Mucosa of stomach (tissue), 1 donor: Measurements from ENCODE around the gene CFAP61.
"Not testable (repeated sequence)": the region's sequence is repeated elsewhere in the genome, so short reads cannot be mapped to it uniquely, and the experiment has no call there.

Source experiments
- H3K27me3 ChIP-seq: one replicate; pipeline ENCODE4 v1.7.0; 2013; ENCODE audit warnings: mild to moderate bottlenecking, low read length; ENCODE audit not compliant: control insufficient read depth, insufficient read depth
- H3K36me3 ChIP-seq: one replicate; pipeline ENCODE4 v1.7.0; 2013; ENCODE audit warnings: low read length; ENCODE audit not compliant: control insufficient read depth, insufficient read depth
- H3K4me1 ChIP-seq: one replicate; pipeline ENCODE4 v1.7.0; 2013; ENCODE audit warnings: mild to moderate bottlenecking, low read length; ENCODE audit not compliant: control insufficient read depth, insufficient read depth
- H3K4me3 ChIP-seq: one replicate; pipeline ENCODE4 v1.7.0; 2013; ENCODE audit warnings: low read length
- H3K9ac ChIP-seq: one replicate; pipeline ENCODE4 v1.7.0; 2013; ENCODE audit warnings: mild to moderate bottlenecking, low read length, moderate library complexity
- H3K9me3 ChIP-seq: one replicate; pipeline ENCODE4 v1.7.0; 2013; ENCODE audit warnings: mild to moderate bottlenecking, low read length, moderate library complexity; ENCODE audit not compliant: control insufficient read depth
- donor health status: Pancreatic carcinoma.

The CFAP61 gene

GRCh38 chr20:20102163-20102562, 49.8 kb downstream of the CFAP61 start:
- H3K4me1 ChIP-seq: no peaks in the 10 kb centered on the region
- H3K9ac ChIP-seq: no peak overlapping the region
- no peaks in the 10 kb centered on the region for H3K9me3 ChIP-seq
- no peak overlapping the region for H3K4me3 ChIP-seq
- no peaks in the 10 kb centered on the region for H3K36me3 ChIP-seq
- no peaks in the 10 kb centered on the region for H3K27me3 ChIP-seq

GRCh38 chr20:20102716-20103258, 50.5 kb downstream of the CFAP61 start:
- H3K4me3 ChIP-seq: no peak overlapping the region
- no peak overlapping the region for H3K9ac ChIP-seq
- H3K9me3 ChIP-seq: no peaks in the 10 kb centered on the region
- no peaks in the 10 kb centered on the region for H3K36me3 ChIP-seq
- H3K27me3 ChIP-seq: no peaks in the 10 kb centered on the region
- H3K4me1 ChIP-seq: no peaks in the 10 kb centered on the region

- no peak overlapping the region for H3K9ac ChIP-seq
Measured at GRCh38 chr20:20103486-20103885, 51.2 kb downstream of the CFAP61 start.

GRCh38 chr20:20123187-20123586, 70.9 kb downstream of the CFAP61 start:
- not testable (repeated sequence) for H3K36me3 ChIP-seq, H3K4me1 ChIP-seq, H3K27me3 ChIP-seq, H3K9me3 ChIP-seq, H3K9ac ChIP-seq, H3K4me3 ChIP-seq

More at GRCh38 chr20:20103486-20103885, 51.2 kb downstream of the CFAP61 start:
- Histone ChIP-seq H3K27me3 (no peaks in the 10 kb centered on the region), H3K9me3 (no peaks in the 10 kb centered on the region), H3K36me3 (no peaks in the 10 kb centered on the region), H3K4me1 (no peaks in the 10 kb centered on the region), H3K4me3 (no peak overlapping the region)

- Histone ChIP-seq H3K36me3 (no peaks in the 10 kb centered on the region), H3K4me1 (no peaks in the 10 kb centered on the region), H3K4me3 (no peak overlapping the region), H3K27me3 (no peaks in the 10 kb centered on the region), H3K9ac (no peak overlapping the region), H3K9me3 (no peaks in the 10 kb centered on the region)
Measured at GRCh38 chr20:20130399-20130798, 78.1 kb downstream of the CFAP61 start.

GRCh38 chr20:20134941-20135575, 82.7 kb downstream of the CFAP61 start:
- Histone ChIP-seq H3K4me1 (no peaks in the 10 kb centered on the region), H3K27me3 (no peaks in the 10 kb centered on the region), H3K36me3 (no peaks in the 10 kb centered on the region), H3K9me3 (no peaks in the 10 kb centered on the region), H3K9ac (no peak overlapping the region), H3K4me3 (no peak overlapping the region)

- H3K9ac ChIP-seq: no peak overlapping the region
- H3K9me3 ChIP-seq: no peaks in the 10 kb centered on the region
- no peaks in the 10 kb centered on the region for H3K4me1 ChIP-seq
- H3K36me3 ChIP-seq: no peaks in the 10 kb centered on the region
- H3K4me3 ChIP-seq: no peak overlapping the region
- H3K27me3 ChIP-seq: no peaks in the 10 kb centered on the region
Measured at GRCh38 chr20:20136313-20136712, 84.0 kb downstream of the CFAP61 start.

GRCh38 chr20:20137851-20138250, 85.5 kb downstream of the CFAP61 start:
- Histone ChIP-seq H3K9me3 (no peaks in the 10 kb centered on the region), H3K4me3 (no peak overlapping the region), H3K27me3 (no peaks in the 10 kb centered on the region), H3K36me3 (no peaks in the 10 kb centered on the region), H3K4me1 (no peaks in the 10 kb centered on the region), H3K9ac (no peak overlapping the region)

GRCh38 chr20:20138301-20139064, 86.2 kb downstream of the CFAP61 start:
- Histone ChIP-seq H3K9me3 (no peaks in the 10 kb centered on the region), H3K9ac (no peak overlapping the region), H3K36me3 (no peaks in the 10 kb centered on the region), H3K27me3 (no peaks in the 10 kb centered on the region), H3K4me3 (no peak overlapping the region), H3K4me1 (no peaks in the 10 kb centered on the region)

GRCh38 chr20:20139403-20139802, 87.1 kb downstream of the CFAP61 start:
- H3K27me3 ChIP-seq: no peaks in the 10 kb centered on the region
- no peaks in the 10 kb centered on the region for H3K4me1 ChIP-seq
- no peak overlapping the region for H3K9ac ChIP-seq
- H3K4me3 ChIP-seq: no peak overlapping the region
- no peaks in the 10 kb centered on the region for H3K36me3 ChIP-seq
- no peaks in the 10 kb centered on the region for H3K9me3 ChIP-seq

- H3K9ac ChIP-seq: no peak overlapping the region
- H3K36me3 ChIP-seq: no peaks in the 10 kb centered on the region
- H3K4me1 ChIP-seq: no peaks in the 10 kb centered on the region
- H3K27me3 ChIP-seq: no peaks in the 10 kb centered on the region
- no peak overlapping the region for H3K4me3 ChIP-seq
- H3K9me3 ChIP-seq: no peaks in the 10 kb centered on the region
Measured at GRCh38 chr20:20143165-20143564, 90.8 kb downstream of the CFAP61 start.

- no peak overlapping the region for H3K4me3 ChIP-seq
Measured at GRCh38 chr20:20143646-20144045, 91.3 kb downstream of the CFAP61 start.

More at GRCh38 chr20:20143646-20144045, 91.3 kb downstream of the CFAP61 start:
- Histone ChIP-seq H3K36me3 (no peaks in the 10 kb centered on the region), H3K9ac (no peak overlapping the region), H3K27me3 (no peaks in the 10 kb centered on the region), H3K4me1 (no peaks in the 10 kb centered on the region), H3K9me3 (no peaks in the 10 kb centered on the region)
